Motor neuron (in vitro differentiated cells): Measurements from ENCODE around the gene TEKT3. TPM values are rescaled to one million over a fixed set of nuclear protein-coding genes. Genes with fewer than 3 reads are reported as not detected.

Experiments used
- ATAC-seq, 8 experiments: fragments of 200-7000 bp; cut with Tn5 transposase; replicated peaks in 6 of 8; 2 replicates each; pipeline ENCODE4 v1.8.0; 2021; ENCODE audit warnings: mild to moderate bottlenecking in 8 of 8, moderate library complexity in 8 of 8
- H3K27ac ChIP-seq, 2 donors: fragments of 250-450 bp; sonication (Bioruptor Pico); 2 replicates each; pipeline ENCODE4 v1.9.0; 2021; ENCODE audit warnings: antibody characterized with exemption in 2 of 2, mild to moderate bottlenecking in 2 of 2, moderate library complexity in 1 of 2
- H3K4me1 ChIP-seq, 2 donors: fragments of 250-450 bp; sonication (Bioruptor Pico); replicated peaks in 1 of 2; 2 replicates each; pipeline ENCODE4 v1.6.1; 2021; ENCODE audit warnings: antibody characterized with exemption in 2 of 2, mild to moderate bottlenecking in 2 of 2, moderate library complexity in 1 of 2
- H3K4me3 ChIP-seq, 5 donors: fragments of 250-450 bp; sonication (Bioruptor Pico); 2 replicates each; pipeline ENCODE4 v1.9.0; 2021; ENCODE audit warnings: antibody characterized with exemption in 5 of 5, mild to moderate bottlenecking in 5 of 5, moderate library complexity in 4 of 5
- WGBS, 10 experiments: fragments of 450-650 bp; shearing (Covaris generic); methylation state at CpG; one replicate each; pipeline ENCODE4 v1.0.0; 2022; 5-methylcytosine and 5-hydroxymethylcytosine counted together
- in situ Hi-C, 9 experiments: fragments of 400-800 bp; cut with MboI; loops; one replicate each; pipeline ENCODE4 v1.15.0; 2021; ENCODE audit warnings: low sequenced_read_pairs in 9 of 9, low pct_unique_long_range_greater_than_20kb in 2 of 9; ENCODE audit not compliant: unreplicated experiment in 9 of 9
- total RNA-seq, 8 experiments: library from RNA; unstranded; fragments of 300-600 nt; gene quantifications; 2 replicates each; pipeline versions ENCODE4 v1.2.3 to v1.2.4, GENCODE V29; 2022

Gene TEKT3
- total RNA-seq, 8 experiments from 2014 or later, result 0.54 to 2.9 (median 0.90) TPM; not detected in 3

GRCh38 chr17:15287538-15288267 is 53.7 kb downstream of the TEKT3 start:
- Histone ChIP-seq H3K4me3 (no peak overlapping the region), H3K4me1 (no peaks in the 10 kb centered on the region), H3K27ac (no peak overlapping the region)
- 0 to 100% (median 50%) methylated on average over 1 to 4 of the region's 4 CpGs; no CpG with 5 or more reads in 1 of the 10 experiments for WGBS, 10 experiments
- in situ Hi-C loops, result no loop called here
- ATAC-seq, result no peak

- in situ Hi-C loops, result no loop called here
- H3K27ac ChIP-seq, result no peak overlapping the region
- WGBS, 10 experiments, result 43 to 100% (median 78%) methylated on average over 1 to 6 of the region's 6 CpGs; no CpG with 5 or more reads in 4 of the 10 experiments
- H3K4me1 ChIP-seq, result no peaks in the 10 kb centered on the region
- H3K4me3 ChIP-seq, result no peak overlapping the region
- no peak for ATAC-seq
Observed at GRCh38 chr17:15285466-15285865, 55.9 kb downstream of the TEKT3 start.

GRCh38 chr17:15284537-15284936 is 56.9 kb downstream of the TEKT3 start:
- no peak overlapping the region for H3K4me3 ChIP-seq
- no peak for ATAC-seq
- 0 to 75% (median 54%) methylated on average over 1 to 2 of the region's 2 CpGs; no CpG with 5 or more reads in 1 of the 10 experiments for WGBS, 10 experiments
- H3K4me1 ChIP-seq, result no peaks in the 10 kb centered on the region
- no peak overlapping the region for H3K27ac ChIP-seq
- in situ Hi-C loops, result no loop called here

- in situ Hi-C loops, result no loop called here
Observed at GRCh38 chr17:15284107-15284506, 57.3 kb downstream of the TEKT3 start.

GRCh38 chr17:15281909-15282308 is 59.5 kb downstream of the TEKT3 start:
- Histone ChIP-seq H3K4me1 (peaks cover 0 to 3% of the 10 kb centered on the region in 2 donors), H3K4me3 (no peak overlapping the region), H3K27ac (no peak overlapping the region)
- ATAC-seq, result no peak
- 57 to 100% (median 97%) methylated on average over 2 to 3 of the region's 3 CpGs; no CpG with 5 or more reads in 1 of the 10 experiments for WGBS, 10 experiments
- in situ Hi-C loops, result no loop called here

More at GRCh38 chr17:15284107-15284506, 57.3 kb downstream of the TEKT3 start:
- WGBS, 10 experiments, result 38 to 93% (median 66%) methylated on average over 1 to 6 of the region's 6 CpGs; no CpG with 5 or more reads in 1 of the 10 experiments
- Histone ChIP-seq H3K4me3 (no peak overlapping the region), H3K27ac (no peak overlapping the region), H3K4me1 (no peaks in the 10 kb centered on the region)
- ATAC-seq, result peak in 1 of 8 experiments; percentile 82

GRCh38 chr17:15278924-15279477 is 62.4 kb downstream of the TEKT3 start:
- no peak overlapping the region for H3K27ac ChIP-seq
- peak in 2 of 8 experiments; percentile 20 to 32 for ATAC-seq
- WGBS, 10 experiments, result 0 to 67% (median 24%) methylated on average over 1 to 2 of the region's 2 CpGs; no CpG with 5 or more reads in 2 of the 10 experiments
- H3K4me3 ChIP-seq, result no peak overlapping the region
- H3K4me1 ChIP-seq, result peaks cover 0 to 3% of the 10 kb centered on the region in 2 donors
- in situ Hi-C loops, result no loop called here

- peak in 5 of 8 experiments; percentile 39 to 56 (median 49) for ATAC-seq
- WGBS, 10 experiments, result 0 to 58% (median 20%) methylated on average over 1 to 5 of the region's 6 CpGs; no CpG with 5 or more reads in 1 of the 10 experiments
- no peak overlapping the region for H3K4me3 ChIP-seq
- H3K4me1 ChIP-seq, result peaks cover 0 to 3% of the 10 kb centered on the region in 2 donors
- no peak overlapping the region for H3K27ac ChIP-seq
- in situ Hi-C loops, result no loop called here
Observed at GRCh38 chr17:15278380-15278779, 63.0 kb downstream of the TEKT3 start.

- in situ Hi-C loops, result loop anchor here in 3 of 9 experiments (25.0 kb wide), 3 partner anchors 163 to 713 kb away; partner anchors contain the start of genes TTC19 (in 1 of the 3) and ZSWIM7 (in 1 of the 3)
- H3K4me1 ChIP-seq, result peaks cover 0 to 3% of the 10 kb centered on the region in 2 donors
Observed at GRCh38 chr17:15274017-15274416, 67.4 kb downstream of the TEKT3 start.

GRCh38 chr17:15273141-15273793 is 68.1 kb downstream of the TEKT3 start:
- 8 to 82% (median 48%) methylated on average over 2 to 5 of the region's 5 CpGs; no CpG with 5 or more reads in 2 of the 10 experiments for WGBS, 10 experiments
- no peak overlapping the region for H3K4me3 ChIP-seq
- H3K27ac ChIP-seq, result no peak overlapping the region
- no peaks in the 10 kb centered on the region for H3K4me1 ChIP-seq
- in situ Hi-C loops, result loop anchor here in 3 of 9 experiments (25.0 kb wide), 3 partner anchors 164 to 714 kb away; partner anchors contain the start of genes TTC19 (in 1 of the 3) and ZSWIM7 (in 1 of the 3)
- peak in 2 of 8 experiments; percentile 29 to 48 for ATAC-seq

More at GRCh38 chr17:15274017-15274416, 67.4 kb downstream of the TEKT3 start:
- no peak overlapping the region for H3K4me3 ChIP-seq
- no peak overlapping the region for H3K27ac ChIP-seq
- no peak for ATAC-seq
- WGBS, 10 experiments, result 44 to 90% (median 80%) methylated on average over 1 to 3 of the region's 3 CpGs; no CpG with 5 or more reads in 3 of the 10 experiments

GRCh38 chr17:15271741-15272140 is 69.7 kb downstream of the TEKT3 start:
- no peak for ATAC-seq
- in situ Hi-C loops, result loop anchor here in 3 of 9 experiments (25.0 kb wide), 3 partner anchors 166 to 716 kb away; partner anchors contain the start of genes TTC19 (in 1 of the 3) and ZSWIM7 (in 1 of the 3)
- Histone ChIP-seq H3K4me3 (no peak overlapping the region), H3K4me1 (no peaks in the 10 kb centered on the region), H3K27ac (no peak overlapping the region)
- WGBS, 10 experiments, result 50 to 100% (median 75%) methylated on average over 1 to 6 of the region's 6 CpGs; no CpG with 5 or more reads in 2 of the 10 experiments

GRCh38 chr17:15270628-15271381 is 70.6 kb downstream of the TEKT3 start:
- WGBS, 10 experiments, result 68 to 89% (median 75%) methylated on average over 1 to 6 of the region's 9 CpGs; no CpG with 5 or more reads in 2 of the 10 experiments
- Histone ChIP-seq H3K4me3 (no peak overlapping the region), H3K27ac (no peak overlapping the region), H3K4me1 (no peaks in the 10 kb centered on the region)
- in situ Hi-C loops, result loop anchor here in 3 of 9 experiments (25.0 kb wide), 3 partner anchors 166 to 716 kb away; partner anchors contain the start of genes TTC19 (in 1 of the 3) and ZSWIM7 (in 1 of the 3)
- ATAC-seq, result no peak

- no peak overlapping the region for H3K27ac ChIP-seq
- no peaks in the 10 kb centered on the region for H3K4me1 ChIP-seq
- 70 to 94% (median 85%) methylated on average over 2 to 5 of the region's 5 CpGs; no CpG with 5 or more reads in 1 of the 10 experiments for WGBS, 10 experiments
- no peak overlapping the region for H3K4me3 ChIP-seq
- in situ Hi-C loops, result loop anchor here in 3 of 9 experiments (25.0 kb wide), 3 partner anchors 168 to 718 kb away; partner anchors contain the start of genes TTC19 (in 1 of the 3) and ZSWIM7 (in 1 of the 3)
- ATAC-seq, result no peak
Observed at GRCh38 chr17:15269780-15270089, 71.7 kb downstream of the TEKT3 start.
